Measurements from ENCODE around the gene CELF4. TPM values are rescaled to one million over a fixed set of nuclear protein-coding genes. Genes with fewer than 3 reads are reported as not detected.

Gene CELF4
- total RNA-seq, 1 experiment from 2014 or later: 0.11 TPM

DNA sequence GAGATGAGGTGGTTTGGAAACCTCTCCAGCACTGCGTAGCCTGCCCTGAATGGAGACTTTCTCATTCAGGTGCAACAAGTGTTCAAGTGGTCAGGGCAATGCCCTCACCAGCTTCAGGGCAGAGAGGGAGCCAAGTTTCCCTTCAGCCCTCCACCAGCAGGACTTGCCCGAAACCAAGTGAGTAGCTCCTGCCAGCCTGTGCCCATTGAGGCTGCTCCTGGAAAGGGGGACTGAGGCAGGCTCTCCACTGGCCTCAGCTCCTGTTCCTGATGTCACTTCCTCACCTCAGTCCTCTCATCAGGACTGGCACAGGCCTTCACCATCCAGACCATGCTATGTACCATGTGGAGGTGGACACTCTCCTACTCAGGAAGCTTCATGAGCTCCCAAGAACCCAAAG is 94.6 kb downstream of the CELF4 start:
- H3K27ac Mint-ChIP-seq (ENCODE audit: unreplicated experiment): no peak overlapping the region
- TF ChIP-seq, protein P1, sequence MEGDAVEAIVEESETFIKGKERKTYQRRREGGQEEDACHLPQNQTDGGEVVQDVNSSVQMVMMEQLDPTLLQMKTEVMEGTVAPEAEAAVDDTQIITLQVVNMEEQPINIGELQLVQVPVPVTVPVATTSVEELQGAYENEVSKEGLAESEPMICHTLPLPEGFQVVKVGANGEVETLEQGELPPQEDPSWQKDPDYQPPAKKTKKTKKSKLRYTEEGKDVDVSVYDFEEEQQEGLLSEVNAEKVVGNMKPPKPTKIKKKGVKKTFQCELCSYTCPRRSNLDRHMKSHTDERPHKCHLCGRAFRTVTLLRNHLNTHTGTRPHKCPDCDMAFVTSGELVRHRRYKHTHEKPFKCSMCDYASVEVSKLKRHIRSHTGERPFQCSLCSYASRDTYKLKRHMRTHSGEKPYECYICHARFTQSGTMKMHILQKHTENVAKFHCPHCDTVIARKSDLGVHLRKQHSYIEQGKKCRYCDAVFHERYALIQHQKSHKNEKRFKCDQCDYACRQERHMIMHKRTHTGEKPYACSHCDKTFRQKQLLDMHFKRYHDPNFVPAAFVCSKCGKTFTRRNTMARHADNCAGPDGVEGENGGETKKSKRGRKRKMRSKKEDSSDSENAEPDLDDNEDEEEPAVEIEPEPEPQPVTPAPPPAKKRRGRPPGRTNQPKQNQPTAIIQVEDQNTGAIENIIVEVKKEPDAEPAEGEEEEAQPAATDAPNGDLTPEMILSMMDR (IDR thresholded peaks at IDR 0.05; ENCODE audit: insufficient read depth in 1 of 2, low read depth in 1 of 2, low read length in 1 of 2, severe bottlenecking in 1 of 2, unreplicated experiment in 1 of 2): no peak
- H3K9me3 ChIP-seq: no peaks in the 10 kb centered on the region
- ChIA-PET CTCF (no interaction called here), POLR2A (no interaction called here)
- no peaks in the 10 kb centered on the region for H3K36me3 ChIP-seq (ENCODE audit: control insufficient read depth, insufficient read depth, low read length)
- 0 out of 2 replicates have a peak, but pooled peaks cover 1% of the 10 kb centered on the region for H3K27me3 ChIP-seq (replicated peaks; ENCODE audit: control insufficient read depth, insufficient read depth, low read length)
- H3K36me3 Mint-ChIP-seq (ENCODE audit: insufficient read depth, unreplicated experiment): no peaks in the 10 kb centered on the region
- DNase-seq: no peak
- H3K27me3 Mint-ChIP-seq (ENCODE audit: insufficient read depth, unreplicated experiment): peaks cover 17% of the 10 kb centered on the region
- H3K4me1 ChIP-seq: no peaks in the 10 kb centered on the region
- intact Hi-C loops (cut with micrococcal nuclease; ENCODE audit: unreplicated experiment): loop anchor here (10.0 kb wide), 1 partner anchor 76 kb away; no protein-coding TSS in a partner anchor
- BruUV-seq (replicated peaks): no TSS peak
- H3K4me3 ChIP-seq (ENCODE audit: low read depth, low read length): no peak overlapping the region
- H3K9me3 Mint-ChIP-seq (ENCODE audit: unreplicated experiment): no peaks in the 10 kb centered on the region
- no peak overlapping the region for H3K4me3 Mint-ChIP-seq (ENCODE audit: unreplicated experiment)
- H3K4me1 Mint-ChIP-seq (ENCODE audit: low read depth, unreplicated experiment): no peaks in the 10 kb centered on the region

DNA sequence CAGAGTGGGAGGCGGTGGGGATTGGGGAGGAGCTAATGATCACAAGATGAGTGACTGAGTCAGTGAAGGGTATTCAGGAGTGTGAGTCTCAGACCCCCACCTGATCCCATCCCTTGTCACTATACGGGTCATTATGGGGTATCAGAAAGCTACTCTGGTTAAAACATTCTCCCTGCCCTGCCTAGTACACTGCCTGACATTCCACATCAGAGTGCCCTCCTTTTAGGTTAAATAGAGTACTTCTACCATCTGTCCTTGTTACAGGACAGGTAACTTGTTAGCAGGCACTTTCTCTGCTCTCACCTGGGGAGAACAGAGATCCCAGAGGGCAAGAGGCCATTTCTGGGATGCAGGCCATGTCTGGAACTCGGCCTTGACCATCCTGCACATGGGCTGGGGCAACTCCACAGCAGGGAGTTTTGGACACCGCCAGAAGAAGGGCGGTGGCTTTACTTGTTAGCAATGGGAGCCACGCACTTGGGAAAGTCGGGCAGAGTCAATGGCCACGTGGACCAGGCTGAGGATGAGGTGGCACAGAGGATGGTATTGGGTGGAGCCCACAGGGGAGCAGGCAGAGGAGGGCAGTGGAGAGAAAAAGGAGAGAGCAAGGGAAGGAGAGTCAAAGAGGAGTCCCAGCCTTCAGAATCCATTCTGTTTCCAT is 98.5 kb downstream of the CELF4 start:
- BruUV-seq (replicated peaks): no TSS peak
- Mint-ChIP-seq H3K27ac (ENCODE audit: unreplicated experiment) (no peak overlapping the region), H3K36me3 (ENCODE audit: insufficient read depth, unreplicated experiment) (no peaks in the 10 kb centered on the region), H3K27me3 (ENCODE audit: insufficient read depth, unreplicated experiment) (peaks cover 20% of the 10 kb centered on the region), H3K9me3 (ENCODE audit: unreplicated experiment) (no peaks in the 10 kb centered on the region), H3K4me1 (ENCODE audit: low read depth, unreplicated experiment) (no peaks in the 10 kb centered on the region), H3K4me3 (ENCODE audit: unreplicated experiment) (no peak overlapping the region)
- intact Hi-C loops (cut with micrococcal nuclease; ENCODE audit: unreplicated experiment): no loop called here
- no peak for DNase-seq
- ChIA-PET POLR2A (no interaction called here), CTCF (no interaction called here)
- H3K27me3 ChIP-seq (replicated peaks; ENCODE audit: control insufficient read depth, insufficient read depth, low read length): 0 out of 2 replicates have a peak, but pooled peaks cover 1% of the 10 kb centered on the region
- H3K9me3 ChIP-seq: no peaks in the 10 kb centered on the region
- H3K4me3 ChIP-seq (ENCODE audit: low read depth, low read length): no peak overlapping the region
- TF ChIP-seq, protein P1 (IDR thresholded peaks at IDR 0.05; ENCODE audit: insufficient read depth in 1 of 2, low read depth in 1 of 2, low read length in 1 of 2, severe bottlenecking in 1 of 2, unreplicated experiment in 1 of 2): no peak
- H3K4me1 ChIP-seq: no peaks in the 10 kb centered on the region
- no peaks in the 10 kb centered on the region for H3K36me3 ChIP-seq (ENCODE audit: control insufficient read depth, insufficient read depth, low read length)

DNA sequence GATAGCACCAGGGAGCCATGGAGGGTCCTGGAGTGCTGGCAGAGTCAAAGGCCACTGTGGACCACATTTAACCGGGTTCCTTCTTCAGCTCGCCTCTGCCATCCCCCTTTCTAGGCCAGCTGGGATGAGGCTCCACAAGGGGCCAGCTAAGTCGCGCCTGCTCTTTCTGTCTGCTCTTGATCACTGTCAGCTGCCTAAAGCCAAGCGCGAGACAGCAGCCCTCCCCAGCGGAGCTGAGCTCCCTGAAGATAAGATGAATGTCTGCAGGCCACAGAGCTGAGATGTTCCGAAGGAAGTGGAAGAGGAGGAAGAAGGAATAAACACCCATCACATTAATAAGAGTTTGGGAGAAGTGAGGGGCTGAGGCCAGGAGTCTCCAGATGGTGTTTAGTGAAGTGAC is 99.6 kb downstream of the CELF4 start:
- ChIA-PET CTCF (no interaction called here), POLR2A (no interaction called here)
- no peak for DNase-seq
- Mint-ChIP-seq H3K9me3 (ENCODE audit: unreplicated experiment) (no peaks in the 10 kb centered on the region), H3K4me3 (ENCODE audit: unreplicated experiment) (no peak overlapping the region), H3K27me3 (ENCODE audit: insufficient read depth, unreplicated experiment) (peaks cover 20% of the 10 kb centered on the region), H3K36me3 (ENCODE audit: insufficient read depth, unreplicated experiment) (no peaks in the 10 kb centered on the region), H3K27ac (ENCODE audit: unreplicated experiment) (no peak overlapping the region), H3K4me1 (ENCODE audit: low read depth, unreplicated experiment) (no peaks in the 10 kb centered on the region)
- Histone ChIP-seq H3K4me3 (ENCODE audit: low read depth, low read length) (no peak overlapping the region), H3K4me1 (no peaks in the 10 kb centered on the region), H3K36me3 (ENCODE audit: control insufficient read depth, insufficient read depth, low read length) (no peaks in the 10 kb centered on the region), H3K9me3 (no peaks in the 10 kb centered on the region), H3K27me3 (replicated peaks; ENCODE audit: control insufficient read depth, insufficient read depth, low read length) (no peaks in the 10 kb centered on the region)
- no TSS peak for BruUV-seq (replicated peaks)
- TF ChIP-seq, protein P1 (IDR thresholded peaks at IDR 0.05; ENCODE audit: insufficient read depth in 1 of 2, low read depth in 1 of 2, low read length in 1 of 2, severe bottlenecking in 1 of 2, unreplicated experiment in 1 of 2): no peak
- intact Hi-C loops (cut with micrococcal nuclease; ENCODE audit: unreplicated experiment): no loop called here
